ENCODE results near the gene EPB41L2. TPM values are rescaled to one million over a fixed set of nuclear protein-coding genes. Genes with fewer than 3 reads are reported as not detected.
A peak's percentile ranks its signal among the peaks of the same experiment; 100 is the strongest.

The EPB41L2 gene
- total RNA-seq, 2 experiments from 2014 or later = 30.4 to 37.8 TPM

DNA sequence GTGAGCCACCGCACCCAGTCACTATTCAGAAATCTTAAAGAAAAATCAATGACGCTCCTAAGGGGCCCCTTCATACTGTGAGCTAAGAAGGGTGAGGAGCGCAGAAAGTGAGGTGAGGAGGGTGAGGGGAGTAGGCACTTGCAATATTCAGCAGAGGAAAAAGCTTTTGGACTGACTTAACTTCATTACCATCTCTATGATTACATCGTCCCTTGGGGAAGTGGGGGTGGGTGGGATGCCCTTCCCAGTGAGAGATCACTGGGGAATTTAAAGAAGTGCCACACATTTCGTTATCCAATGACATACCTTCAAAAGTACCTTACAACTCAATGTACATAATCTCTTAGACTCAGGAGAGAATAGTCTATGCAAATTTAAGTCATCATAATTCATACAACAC is 189.3 kb downstream of the EPB41L2 start:
- Mint-ChIP-seq H3K9me3 (no peaks in the 10 kb centered on the region), H3K27me3 (no peaks in the 10 kb centered on the region), H3K4me1 (ENCODE audit: low read depth) (no peaks in the 10 kb centered on the region), H3K27ac (no peak overlapping the region), H3K4me3 (no peak overlapping the region), H3K36me3 (peaks cover 3% of the 10 kb centered on the region)
- ChIA-PET CTCF (interaction anchor here (0.9 to 4.8 kb wide), 4 partner anchors 11 to 552 kb away, joined by 3 to 35 read pairs (median 5); no protein-coding TSS in a partner anchor), POLR2A (no interaction called here)
- DNase-seq = no peak
- intact Hi-C loops (cut with micrococcal nuclease) = no loop called here

DNA sequence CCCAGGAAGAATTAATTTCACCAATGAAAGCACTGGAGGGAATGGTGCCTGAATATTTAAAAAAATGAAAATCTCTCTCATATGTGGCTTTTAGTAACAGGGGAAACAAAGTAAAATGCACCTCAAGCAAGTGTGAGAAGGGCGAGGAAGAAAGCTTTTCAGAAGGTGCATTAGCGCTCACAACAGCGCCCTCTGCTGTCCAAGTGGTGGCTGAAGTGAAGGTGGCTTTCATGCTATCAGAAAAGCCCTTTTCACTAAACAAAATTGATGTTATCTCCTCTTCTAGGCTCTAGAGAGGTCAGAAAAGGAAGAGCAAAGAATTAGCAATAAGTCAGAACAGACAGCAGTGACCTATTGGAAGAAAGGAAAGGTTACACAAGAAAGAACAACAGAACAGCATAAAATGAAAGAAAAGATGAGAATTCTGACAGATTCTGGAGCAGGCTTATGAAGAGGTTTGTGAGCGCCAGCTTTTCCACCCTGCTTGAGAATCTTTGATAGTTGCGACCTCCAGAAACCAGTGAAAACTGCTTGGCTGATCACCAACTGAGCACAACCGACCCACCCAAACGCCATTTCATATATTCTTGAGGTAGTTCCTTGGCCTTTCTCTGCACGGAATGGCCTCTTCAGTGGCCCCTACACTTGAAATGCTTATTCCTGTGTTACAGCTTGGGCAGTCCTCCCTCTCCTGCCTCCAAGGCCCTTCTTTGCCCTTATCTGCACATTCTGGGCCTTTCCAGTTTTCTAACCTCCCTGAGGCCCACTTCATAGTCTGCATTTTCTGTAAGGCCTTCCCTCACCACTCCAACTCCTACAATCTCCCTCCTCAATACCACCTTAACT is 190.6 kb downstream of the EPB41L2 start:
- DNase-seq = peak; percentile 79
- Mint-ChIP-seq H3K36me3 (peaks cover 3% of the 10 kb centered on the region), H3K27me3 (no peaks in the 10 kb centered on the region), H3K9me3 (no peaks in the 10 kb centered on the region), H3K27ac (no peak overlapping the region), H3K4me3 (no peak overlapping the region), H3K4me1 (ENCODE audit: low read depth) (no peaks in the 10 kb centered on the region)
- ChIA-PET CTCF (interaction anchor here (0.9 to 4.8 kb wide), 15 partner anchors 8 to 647 kb away, joined by 3 to 35 read pairs (median 4); no protein-coding TSS in a partner anchor), POLR2A (no interaction called here)
- intact Hi-C loops (cut with micrococcal nuclease) = loop anchor here (1.0 kb wide), 1 partner anchor 550 kb away; no protein-coding TSS in a partner anchor

DNA sequence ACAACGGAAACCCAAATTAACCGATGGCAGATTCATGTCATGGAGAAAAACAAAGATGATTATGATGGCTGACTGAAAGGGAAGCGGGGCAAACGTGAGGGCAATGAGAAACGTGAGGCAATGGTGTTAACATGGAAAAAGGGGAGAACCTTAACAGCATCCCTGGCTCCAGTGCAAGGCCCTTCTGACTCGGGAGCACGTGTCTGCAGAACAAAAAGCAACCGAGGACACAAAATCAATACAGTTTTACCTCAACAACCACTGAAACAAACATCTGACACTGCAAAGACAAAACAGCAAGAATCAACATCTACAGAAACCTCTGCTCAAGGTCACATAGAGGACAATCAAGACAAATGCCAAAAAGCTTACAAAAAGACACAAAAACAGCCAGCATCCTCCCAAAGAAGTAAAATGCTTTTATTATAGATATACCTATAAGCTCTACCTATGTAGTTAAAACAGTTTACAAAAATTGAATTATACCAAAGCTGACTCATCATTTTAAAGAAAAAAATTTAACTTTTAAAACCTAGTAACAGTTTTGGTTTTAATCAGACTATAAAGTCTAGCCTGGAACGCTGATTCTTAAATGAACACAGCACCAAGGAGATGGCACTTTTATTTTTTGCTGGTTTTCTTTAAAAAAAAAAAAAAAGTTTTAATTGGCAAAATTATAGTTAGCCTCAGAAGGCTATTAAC is 192.7 kb downstream of the EPB41L2 start:
- no peak overlapping the region for H3K27ac Mint-ChIP-seq
- no peak for DNase-seq
- ChIA-PET CTCF (interaction anchor here (0.7 to 4.8 kb wide), 8 partner anchors 8 to 1322 kb away, joined by 3 to 35 read pairs (median 6); no protein-coding TSS in a partner anchor), POLR2A (no interaction called here)
- H3K27me3 Mint-ChIP-seq = no peaks in the 10 kb centered on the region
- intact Hi-C loops (cut with micrococcal nuclease) = no loop called here
- peaks cover 3% of the 10 kb centered on the region for H3K36me3 Mint-ChIP-seq
- no peak overlapping the region for H3K4me3 Mint-ChIP-seq
- H3K9me3 Mint-ChIP-seq = no peaks in the 10 kb centered on the region
- no peaks in the 10 kb centered on the region for H3K4me1 Mint-ChIP-seq (ENCODE audit: low read depth)

DNA sequence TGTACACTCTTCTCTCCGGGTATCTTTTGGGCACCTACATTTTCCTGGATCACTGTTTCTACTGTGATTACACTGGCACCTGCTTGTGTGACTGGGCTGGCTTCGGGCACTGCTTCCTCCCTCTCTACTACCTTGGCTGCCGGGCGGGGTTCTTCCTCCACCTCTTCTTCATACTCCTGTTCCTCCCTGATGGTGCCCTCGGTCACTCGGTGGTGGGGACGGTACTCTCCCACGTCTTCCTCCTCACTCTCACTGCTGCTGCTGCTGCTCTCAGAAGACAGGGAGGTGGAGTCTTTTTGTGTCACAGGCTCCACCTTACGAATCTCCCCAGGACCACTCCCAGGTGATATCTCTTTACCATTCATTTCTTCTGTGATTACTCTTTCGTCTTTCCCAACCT is 193.4 kb downstream of the EPB41L2 start:
- H3K9me3 Mint-ChIP-seq = no peaks in the 10 kb centered on the region
- ChIA-PET POLR2A (no interaction called here), CTCF (no interaction called here)
- H3K27me3 Mint-ChIP-seq = no peaks in the 10 kb centered on the region
- no peak overlapping the region for H3K27ac Mint-ChIP-seq
- intact Hi-C loops (cut with micrococcal nuclease) = no loop called here
- H3K36me3 Mint-ChIP-seq = peaks cover 3% of the 10 kb centered on the region
- DNase-seq = no peak
- no peaks in the 10 kb centered on the region for H3K4me1 Mint-ChIP-seq (ENCODE audit: low read depth)
- no peak overlapping the region for H3K4me3 Mint-ChIP-seq

DNA sequence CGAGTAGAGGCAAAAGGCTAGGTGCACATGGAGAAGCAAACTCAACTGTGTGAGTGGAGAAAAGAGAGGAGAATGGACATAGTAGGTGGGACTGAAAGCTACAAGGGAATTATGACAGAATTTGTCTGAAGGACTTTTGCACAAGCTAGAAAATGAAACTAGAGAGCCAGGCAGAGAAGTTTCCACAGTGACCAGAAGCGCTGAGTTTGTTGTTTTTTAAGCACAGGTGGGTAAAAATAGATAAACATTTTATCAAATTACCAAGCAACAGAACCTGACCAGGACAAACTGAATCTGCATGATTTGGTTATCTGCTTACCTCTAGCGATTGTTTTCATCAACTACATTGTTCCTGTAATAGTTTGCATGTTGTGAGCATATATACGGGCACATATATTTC is 197.3 kb downstream of the EPB41L2 start:
- H3K4me3 Mint-ChIP-seq = no peak overlapping the region
- H3K36me3 Mint-ChIP-seq = peaks cover 3% of the 10 kb centered on the region
- H3K27me3 Mint-ChIP-seq = no peaks in the 10 kb centered on the region
- H3K4me1 Mint-ChIP-seq (ENCODE audit: low read depth) = no peaks in the 10 kb centered on the region
- ChIA-PET POLR2A (no interaction called here), CTCF (no interaction called here)
- intact Hi-C loops (cut with micrococcal nuclease) = no loop called here
- no peaks in the 10 kb centered on the region for H3K9me3 Mint-ChIP-seq
- no peak overlapping the region for H3K27ac Mint-ChIP-seq
- DNase-seq = no peak

DNA sequence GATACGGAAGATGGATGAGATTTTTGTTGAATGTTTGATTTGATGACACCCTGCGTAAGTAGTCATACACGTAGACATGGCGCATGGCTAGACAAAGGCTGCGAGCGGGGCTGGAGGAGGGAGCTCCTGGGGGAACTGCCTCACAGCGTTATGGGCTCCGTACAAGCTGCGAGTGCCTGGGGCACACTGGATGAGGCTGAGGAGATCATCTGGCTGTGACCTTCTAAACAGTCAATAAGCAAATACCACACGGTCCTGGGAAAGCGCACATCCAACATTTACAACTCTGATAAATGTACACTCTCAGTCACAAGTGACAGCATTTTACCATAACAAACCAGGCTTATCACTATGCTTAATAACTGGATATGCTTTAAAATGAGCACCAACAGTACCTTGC is 198.7 kb downstream of the EPB41L2 start:
- POLR2A ChIA-PET = no interaction called here

DNA sequence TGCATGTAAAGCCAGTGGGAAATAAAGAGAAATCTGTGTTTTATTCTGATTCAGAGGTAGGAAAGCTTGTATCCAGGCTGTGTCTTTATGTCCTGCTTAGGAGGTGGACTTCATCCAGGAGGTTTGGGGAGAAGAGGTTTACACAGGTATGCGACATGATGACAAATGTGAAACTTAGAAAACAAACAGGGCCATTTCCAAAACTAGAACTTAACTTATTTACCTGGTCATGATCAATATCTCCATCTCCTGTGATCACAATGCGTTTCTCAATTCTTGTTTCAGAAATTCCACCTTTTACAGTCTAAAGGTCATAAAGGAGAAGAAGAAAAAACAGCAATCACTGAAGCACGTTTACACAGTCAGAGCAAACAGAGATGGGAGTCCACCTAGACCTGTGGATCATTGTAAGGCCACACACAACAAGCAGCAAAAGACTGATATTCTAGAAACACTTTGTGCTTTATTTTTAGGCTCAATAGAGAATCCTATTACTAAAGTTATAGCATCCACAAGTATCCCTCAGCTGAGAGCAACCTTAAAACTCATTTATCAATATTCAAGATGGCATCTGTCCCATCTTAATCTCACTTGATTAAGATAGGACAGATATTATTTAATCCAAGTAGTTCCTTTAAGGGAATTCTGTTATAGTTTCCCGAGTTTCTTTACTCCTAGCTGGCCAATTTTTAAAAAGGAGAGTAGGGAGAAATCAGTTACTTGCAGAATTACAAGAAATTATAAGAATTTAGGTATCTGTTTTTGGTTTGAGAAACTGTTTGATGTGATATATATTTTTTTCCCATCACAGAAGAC is 199.4 kb downstream of the EPB41L2 start:
- Mint-ChIP-seq H3K27me3 (no peaks in the 10 kb centered on the region), H3K4me1 (ENCODE audit: low read depth) (no peaks in the 10 kb centered on the region), H3K36me3 (no peaks in the 10 kb centered on the region), H3K9me3 (no peaks in the 10 kb centered on the region), H3K27ac (no peak overlapping the region), H3K4me3 (no peak overlapping the region)
- no peak for DNase-seq
- ChIA-PET CTCF (interaction anchor here (1.9 kb wide), 1 partner anchor 8 kb away, joined by 9 read pairs; no protein-coding TSS in a partner anchor), POLR2A (no interaction called here)
- intact Hi-C loops (cut with micrococcal nuclease) = no loop called here

More for the DNA sequence above, 198.7 kb downstream of the EPB41L2 start:
- CTCF ChIA-PET = no interaction called here
- Mint-ChIP-seq H3K27ac (no peak overlapping the region), H3K9me3 (no peaks in the 10 kb centered on the region), H3K27me3 (no peaks in the 10 kb centered on the region), H3K4me3 (no peak overlapping the region), H3K4me1 (ENCODE audit: low read depth) (no peaks in the 10 kb centered on the region), H3K36me3 (peaks cover under 1% of the 10 kb centered on the region)
- DNase-seq = no peak
- intact Hi-C loops (cut with micrococcal nuclease) = no loop called here

DNA sequence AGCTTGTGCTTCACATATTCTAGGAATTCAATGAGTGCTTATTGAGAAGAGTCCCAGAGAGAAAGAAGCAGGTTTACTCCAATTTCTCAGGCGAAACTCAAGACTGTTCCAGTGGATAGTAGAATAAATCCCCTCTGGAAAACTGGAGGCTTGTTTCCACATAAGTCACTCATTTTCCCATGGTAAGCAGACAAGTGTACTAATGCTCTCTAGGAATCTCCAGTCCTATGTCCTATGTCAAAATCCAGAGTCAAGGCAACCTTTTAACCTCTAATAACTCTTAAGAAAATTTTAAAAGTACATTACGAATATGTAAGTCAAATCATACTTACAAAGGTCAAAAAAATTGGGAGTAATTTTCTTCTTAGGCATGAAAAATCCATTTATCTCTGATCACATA is 200.7 kb downstream of the EPB41L2 start:
- POLR2A ChIA-PET = no interaction called here
- H3K4me1 Mint-ChIP-seq (ENCODE audit: low read depth) = no peaks in the 10 kb centered on the region
- H3K9me3 Mint-ChIP-seq = no peaks in the 10 kb centered on the region
- CTCF ChIA-PET = interaction anchor here (0.9 to 1.9 kb wide), 2 partner anchors 9 to 23 kb away, joined by 3 to 9 read pairs; no protein-coding TSS in a partner anchor
- no peak for DNase-seq
- H3K36me3 Mint-ChIP-seq = no peaks in the 10 kb centered on the region
- intact Hi-C loops (cut with micrococcal nuclease) = no loop called here
- no peak overlapping the region for H3K27ac Mint-ChIP-seq
- H3K27me3 Mint-ChIP-seq = no peaks in the 10 kb centered on the region
- no peak overlapping the region for H3K4me3 Mint-ChIP-seq

DNA sequence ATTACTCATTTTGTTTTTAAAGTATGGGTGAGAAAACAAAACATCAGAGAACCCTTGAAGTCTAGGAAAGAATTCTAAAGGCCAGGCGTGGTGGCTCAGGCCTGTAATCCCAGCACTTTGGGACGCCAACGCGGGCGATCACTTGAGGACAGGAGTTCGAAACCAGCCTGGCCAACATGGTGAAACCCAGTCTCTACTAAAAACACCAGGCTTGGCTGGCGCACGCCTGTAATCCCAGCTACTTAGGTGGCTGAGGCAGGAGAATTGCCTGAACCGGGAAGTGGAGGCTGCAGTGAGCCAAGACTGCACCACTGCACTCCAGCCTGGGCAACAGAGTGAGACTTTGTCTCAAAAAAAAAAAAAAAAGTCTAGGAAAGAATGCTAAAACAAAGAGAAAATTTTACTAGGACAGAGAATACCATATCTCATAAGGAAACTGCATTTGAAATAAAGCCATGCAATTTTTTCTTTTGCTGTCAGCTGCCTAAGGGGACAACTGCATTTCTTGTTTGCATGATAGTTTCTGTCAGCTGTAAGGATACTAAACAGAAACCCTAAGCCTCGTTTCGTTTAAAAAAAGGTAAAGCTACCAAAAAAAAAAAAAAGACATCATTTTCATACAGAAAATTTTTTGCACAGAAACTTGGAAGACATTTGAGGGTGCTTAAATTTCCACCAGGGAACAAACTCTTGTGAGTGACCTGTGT is 203.7 kb downstream of the EPB41L2 start:
- no peak for DNase-seq
- Mint-ChIP-seq H3K9me3 (peaks cover 2% of the 10 kb centered on the region), H3K36me3 (no peaks in the 10 kb centered on the region), H3K4me1 (ENCODE audit: low read depth) (no peaks in the 10 kb centered on the region), H3K27me3 (no peaks in the 10 kb centered on the region), H3K27ac (no peak overlapping the region), H3K4me3 (no peak overlapping the region)
- POLR2A ChIA-PET = no interaction called here
- CTCF ChIA-PET = interaction anchor here (1.3 kb wide), 1 partner anchor 16 kb away, joined by 7 read pairs; no protein-coding TSS in a partner anchor
- intact Hi-C loops (cut with micrococcal nuclease) = no loop called here

DNA sequence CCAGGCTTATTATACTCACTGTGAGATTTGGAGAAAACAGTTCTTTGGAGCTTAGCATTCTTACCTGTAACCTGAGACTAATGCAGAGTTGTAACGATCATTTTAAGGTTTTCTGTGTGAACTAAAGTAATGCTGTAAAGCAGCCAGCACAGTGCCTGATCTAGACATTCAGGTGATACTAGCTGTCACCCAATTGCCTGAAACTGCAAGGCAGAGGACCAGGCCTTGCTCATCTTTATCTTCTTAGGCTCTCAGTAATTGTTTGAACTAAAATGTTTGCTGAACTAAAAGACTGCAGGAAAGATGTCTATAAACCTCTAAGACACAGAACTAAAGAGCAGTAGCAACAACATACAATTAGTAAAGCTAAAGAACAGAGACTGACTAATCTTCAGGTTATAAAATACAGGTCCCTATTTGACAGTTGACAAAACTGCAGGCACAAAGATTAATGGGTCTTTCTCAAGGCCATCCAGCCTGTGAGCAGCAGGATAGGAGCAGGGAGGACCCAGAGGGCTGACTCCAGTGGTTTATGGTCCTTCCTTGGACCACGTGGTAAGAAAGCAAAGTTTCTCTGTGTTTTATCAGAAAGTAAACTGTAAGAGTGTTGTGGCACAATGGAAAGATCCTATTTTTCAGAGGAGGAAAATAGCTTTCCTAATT is 204.4 kb downstream of the EPB41L2 start:
- H3K36me3 Mint-ChIP-seq = no peaks in the 10 kb centered on the region
- no peak overlapping the region for H3K27ac Mint-ChIP-seq
- no peaks in the 10 kb centered on the region for H3K4me1 Mint-ChIP-seq (ENCODE audit: low read depth)
- CTCF ChIA-PET = interaction anchor here (1.3 kb wide), 1 partner anchor 16 kb away, joined by 7 read pairs; no protein-coding TSS in a partner anchor
- intact Hi-C loops (cut with micrococcal nuclease) = no loop called here
- H3K9me3 Mint-ChIP-seq = peaks cover 2% of the 10 kb centered on the region
- POLR2A ChIA-PET = no interaction called here
- H3K27me3 Mint-ChIP-seq = no peaks in the 10 kb centered on the region
- no peak for DNase-seq
- H3K4me3 Mint-ChIP-seq = no peak overlapping the region

DNA sequence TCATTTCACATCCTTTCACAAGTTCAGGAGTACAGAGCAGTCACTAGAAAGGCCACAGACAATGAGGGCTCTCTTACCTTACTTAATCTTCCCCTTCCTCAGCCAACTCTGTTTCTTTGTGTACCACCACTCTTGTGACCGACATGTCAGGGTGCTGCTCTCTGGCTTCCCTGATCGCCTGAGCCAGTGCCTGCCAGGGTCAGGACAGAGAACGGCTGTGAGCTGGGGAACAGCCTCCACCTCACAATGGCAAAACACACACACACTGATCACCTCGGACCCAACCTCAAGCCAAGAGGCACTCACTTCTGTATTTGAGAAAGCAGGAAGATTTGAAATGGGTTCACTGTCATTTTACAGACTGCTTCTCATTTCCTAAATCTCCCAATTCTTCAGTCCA is 205.0 kb downstream of the EPB41L2 start:
- no peaks in the 10 kb centered on the region for H3K36me3 Mint-ChIP-seq
- no peak for DNase-seq
- intact Hi-C loops (cut with micrococcal nuclease) = no loop called here
- no peak overlapping the region for H3K4me3 Mint-ChIP-seq
- ChIA-PET CTCF (no interaction called here), POLR2A (no interaction called here)
- peaks cover 2% of the 10 kb centered on the region for H3K9me3 Mint-ChIP-seq
- no peaks in the 10 kb centered on the region for H3K4me1 Mint-ChIP-seq (ENCODE audit: low read depth)
- no peaks in the 10 kb centered on the region for H3K27me3 Mint-ChIP-seq
- H3K27ac Mint-ChIP-seq = no peak overlapping the region
